WTC11 (cell line): ENCODE data around the gene RBM28. TPM values are rescaled to one million over a fixed set of nuclear protein-coding genes. Genes with fewer than 3 reads are reported as not detected.

Source experiments
- ATAC-seq: fragments of 200-7000 bp; cut with Tn5 transposase; 2 replicates; pipeline ENCODE4 v1.10.0; 2021; ENCODE audit warnings: mild to moderate bottlenecking, moderate library complexity
- CTCF ChIA-PET: fragments of 300-600 bp; sonication (Branson Sonifier 250); formaldehyde crosslinking; loops from one replicate; lab custom pipeline; 2021; ENCODE audit warnings: antibody characterized with exemption; lab: Charles Lee
- POLR2A ChIA-PET: fragments of 350-600 bp; sonication (Branson Sonifier 250); formaldehyde crosslinking; loops from one replicate; lab custom pipeline; 2021; ENCODE audit warnings: antibody characterized with exemption; lab: Charles Lee
- DNase-seq: peaks from one replicate; pipeline ENCODE4 v3.0.0; 2021; ENCODE audit warnings: low spot score
- H3K27ac Mint-ChIP-seq: 2 replicates; pipeline ENCODE4 v1.8.0; 2021; ENCODE audit warnings: mixed read lengths
- H3K27me3 Mint-ChIP-seq: 2 replicates; pipeline ENCODE4 v1.8.0; 2021; ENCODE audit warnings: low read depth, mild to moderate bottlenecking, moderate library complexity, mixed read lengths
- H3K36me3 Mint-ChIP-seq: 2 replicates; pipeline ENCODE4 v1.8.0; 2021; ENCODE audit warnings: mixed read lengths
- H3K4me1 Mint-ChIP-seq: 2 replicates; pipeline ENCODE4 v1.8.0; 2022; ENCODE audit warnings: mixed read lengths
- H3K4me3 Mint-ChIP-seq: 2 replicates; pipeline ENCODE4 v1.8.0; 2021; ENCODE audit warnings: mild to moderate bottlenecking, moderate library complexity, mixed read lengths
- H3K9me3 Mint-ChIP-seq: 2 replicates; pipeline ENCODE4 v1.8.0; 2021; ENCODE audit warnings: mixed read lengths
- CREB1 ChIP-seq: sonication (generic); formaldehyde crosslinking; IDR thresholded peaks from 2 replicates; pipeline ENCODE4 v1.8.0; 2023; ENCODE audit warnings: mild to moderate bottlenecking, missing genetic modification reagents
- EMX1 ChIP-seq: fragments of 250-450 bp; sonication (Bioruptor Pico); IDR thresholded peaks from 2 replicates; pipeline ENCODE4 v1.8.0; 2021; ENCODE audit warnings: mild to moderate bottlenecking
- FOXP4 ChIP-seq: sonication (generic); formaldehyde crosslinking; IDR thresholded peaks from 2 replicates; pipeline ENCODE4 v1.8.0; 2022; ENCODE audit warnings: mild to moderate bottlenecking, missing genetic modification reagents
- GABPB1 ChIP-seq: sonication (generic); formaldehyde crosslinking; IDR thresholded peaks from 2 replicates; pipeline ENCODE4 v1.8.1; 2023; ENCODE audit warnings: mild to moderate bottlenecking, missing genetic modification reagents
- GRHL2 ChIP-seq: fragments of 250-450 bp; sonication (Bioruptor Pico); IDR thresholded peaks from 2 replicates; pipeline ENCODE4 v1.8.0; 2022; ENCODE audit warnings: mild to moderate bottlenecking, moderate library complexity; ENCODE audit not compliant: insufficient replicate concordance, severe bottlenecking
- GTF2I ChIP-seq: fragments of 250-450 bp; sonication (Bioruptor Pico); conservative IDR thresholded peaks from 2 replicates; pipeline ENCODE4 v1.4.0; 2021; ENCODE audit warnings: mild to moderate bottlenecking
- JAZF1 ChIP-seq: fragments of 250-450 bp; sonication (Bioruptor Pico); IDR thresholded peaks from 2 replicates; pipeline ENCODE4 v1.9.0; 2021; ENCODE audit warnings: moderate library complexity, mild to moderate bottlenecking, inconsistent platforms
- NR1H2 ChIP-seq: sonication (generic); formaldehyde crosslinking; IDR thresholded peaks from 2 replicates; pipeline ENCODE4 v1.9.0; 2021; ENCODE audit warnings: mild to moderate bottlenecking, moderate library complexity, missing genetic modification reagents
- OVOL2 ChIP-seq: fragments of 250-450 bp; sonication (Bioruptor Pico); IDR thresholded peaks from 2 replicates; pipeline ENCODE4 v1.9.0; 2021; ENCODE audit warnings: mild to moderate bottlenecking, borderline replicate concordance
- RELA ChIP-seq: sonication (generic); formaldehyde crosslinking; IDR thresholded peaks from 2 replicates; pipeline ENCODE4 v1.8.1; 2022; ENCODE audit warnings: missing genetic modification reagents, mild to moderate bottlenecking, borderline replicate concordance
- SMAD3 ChIP-seq: sonication (generic); formaldehyde crosslinking; IDR thresholded peaks from 2 replicates; pipeline ENCODE4 v1.8.0; 2022; ENCODE audit warnings: missing genetic modification reagents, mild to moderate bottlenecking, borderline replicate concordance
- SOX15 ChIP-seq: fragments of 250-450 bp; sonication (Bioruptor Pico); IDR thresholded peaks from 2 replicates; pipeline ENCODE4 v1.9.0; 2021; ENCODE audit warnings: mild to moderate bottlenecking
- SP1 ChIP-seq: sonication (generic); formaldehyde crosslinking; conservative IDR thresholded peaks from 2 replicates; pipeline ENCODE4 v1.8.1; 2022; ENCODE audit warnings: missing genetic modification reagents
- TCF7 ChIP-seq: sonication (generic); formaldehyde crosslinking; IDR thresholded peaks from 2 replicates; pipeline ENCODE4 v1.8.0; 2022; ENCODE audit warnings: mild to moderate bottlenecking, low read depth, missing genetic modification reagents, moderate library complexity
- TEAD1 ChIP-seq: sonication (generic); formaldehyde crosslinking; IDR thresholded peaks from 2 replicates; pipeline ENCODE4 v1.8.0; 2022; ENCODE audit warnings: mild to moderate bottlenecking, missing genetic modification reagents
- ZMAT4 ChIP-seq: fragments of 250-450 bp; sonication (Bioruptor Pico); IDR thresholded peaks from 2 replicates; pipeline ENCODE4 v1.9.0; 2021; ENCODE audit warnings: mild to moderate bottlenecking
- ZNF138 ChIP-seq: sonication (generic); formaldehyde crosslinking; conservative IDR thresholded peaks from 2 replicates; pipeline ENCODE4 v1.8.1; 2022; ENCODE audit warnings: mild to moderate bottlenecking, moderate library complexity, missing genetic modification reagents
- ZNF219 ChIP-seq: sonication (generic); formaldehyde crosslinking; IDR thresholded peaks from 2 replicates; pipeline ENCODE4 v1.8.0; 2023; ENCODE audit warnings: missing genetic modification reagents, mild to moderate bottlenecking, borderline replicate concordance
- ZNF281 ChIP-seq: sonication (generic); formaldehyde crosslinking; IDR thresholded peaks from 2 replicates; pipeline ENCODE4 v1.8.0; 2023; ENCODE audit warnings: mild to moderate bottlenecking, missing genetic modification reagents
- ZNF396 ChIP-seq: fragments of 250-450 bp; sonication (Bioruptor Pico); IDR thresholded peaks from 2 replicates; pipeline ENCODE4 v1.8.0; 2021; ENCODE audit warnings: mild to moderate bottlenecking, moderate library complexity, borderline replicate concordance
- ZNF416 ChIP-seq: fragments of 250-450 bp; sonication (Bioruptor Pico); IDR thresholded peaks from 2 replicates; pipeline ENCODE4 v1.9.0; 2021; ENCODE audit warnings: mild to moderate bottlenecking, inconsistent platforms
- total RNA-seq: library from RNA; stranded (reverse); gene quantifications from 3 replicates; pipeline ENCODE4 v1.2.3, GENCODE V29; 2021
- TF ChIP-seq, protein P1 (sequence below): fragments of 250-450 bp; sonication (Bioruptor Pico); IDR thresholded peaks from 2 replicates; pipeline ENCODE4 v1.8.0; 2021; ENCODE audit warnings: mild to moderate bottlenecking
- TF ChIP-seq, protein P2 (sequence below): fragments of 250-450 bp; sonication (Bioruptor Pico); IDR thresholded peaks from 2 replicates; pipeline ENCODE4 v2.1.2; 2022; ENCODE audit warnings: mild to moderate bottlenecking, moderate library complexity
- TF ChIP-seq, protein P3 (sequence below): sonication (generic); formaldehyde crosslinking; IDR thresholded peaks from 2 replicates; pipeline ENCODE4 v1.8.0; 2022; ENCODE audit warnings: mild to moderate bottlenecking, missing genetic modification reagents
- TF ChIP-seq, protein P4 (sequence below): sonication (generic); formaldehyde crosslinking; IDR thresholded peaks from 2 replicates; pipeline ENCODE4 v1.8.1; 2023; ENCODE audit warnings: mild to moderate bottlenecking, moderate library complexity, missing genetic modification reagents

The RBM28 gene
- total RNA-seq, 1 experiment from 2014 or later = 66.1 TPM

DNA sequence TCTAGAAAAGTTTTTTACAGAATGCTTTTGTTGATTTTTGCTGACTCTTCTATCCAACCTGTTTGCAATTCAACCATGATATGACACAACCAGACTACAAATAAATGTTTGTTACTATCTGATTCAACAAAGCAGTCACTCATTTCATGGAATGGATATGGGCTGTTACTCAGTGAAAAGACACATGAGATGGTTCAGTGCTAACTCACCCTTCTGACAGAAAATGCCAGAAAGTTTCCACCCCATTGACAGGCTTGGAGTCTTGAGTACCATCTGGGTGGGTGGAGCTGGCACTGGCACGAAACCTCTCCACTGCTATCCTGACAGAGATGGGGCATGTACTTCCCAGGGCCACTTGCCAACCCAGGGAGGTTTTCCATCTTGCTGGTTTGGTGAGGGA, 39.5 kb downstream of the RBM28 start (continued):
- TF ChIP-seq ZNF416 (CRISPR knock-in tag) = no peak
- TF ChIP-seq, protein P1, sequence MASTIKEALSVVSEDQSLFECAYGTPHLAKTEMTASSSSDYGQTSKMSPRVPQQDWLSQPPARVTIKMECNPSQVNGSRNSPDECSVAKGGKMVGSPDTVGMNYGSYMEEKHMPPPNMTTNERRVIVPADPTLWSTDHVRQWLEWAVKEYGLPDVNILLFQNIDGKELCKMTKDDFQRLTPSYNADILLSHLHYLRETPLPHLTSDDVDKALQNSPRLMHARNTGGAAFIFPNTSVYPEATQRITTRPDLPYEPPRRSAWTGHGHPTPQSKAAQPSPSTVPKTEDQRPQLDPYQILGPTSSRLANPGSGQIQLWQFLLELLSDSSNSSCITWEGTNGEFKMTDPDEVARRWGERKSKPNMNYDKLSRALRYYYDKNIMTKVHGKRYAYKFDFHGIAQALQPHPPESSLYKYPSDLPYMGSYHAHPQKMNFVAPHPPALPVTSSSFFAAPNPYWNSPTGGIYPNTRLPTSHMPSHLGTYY (CRISPR knock-in tag) = no peak
- TF ChIP-seq TCF7 (CRISPR knock-in tag) = no peak
- TF ChIP-seq NR1H2 (CRISPR knock-in tag) = no peak
- TF ChIP-seq FOXP4 (CRISPR knock-in tag) = no peak
- no peak for TF ChIP-seq ZNF219 (CRISPR knock-in tag)
- TF ChIP-seq ZNF281 (CRISPR knock-in tag) = no peak
- TF ChIP-seq, protein P2, sequence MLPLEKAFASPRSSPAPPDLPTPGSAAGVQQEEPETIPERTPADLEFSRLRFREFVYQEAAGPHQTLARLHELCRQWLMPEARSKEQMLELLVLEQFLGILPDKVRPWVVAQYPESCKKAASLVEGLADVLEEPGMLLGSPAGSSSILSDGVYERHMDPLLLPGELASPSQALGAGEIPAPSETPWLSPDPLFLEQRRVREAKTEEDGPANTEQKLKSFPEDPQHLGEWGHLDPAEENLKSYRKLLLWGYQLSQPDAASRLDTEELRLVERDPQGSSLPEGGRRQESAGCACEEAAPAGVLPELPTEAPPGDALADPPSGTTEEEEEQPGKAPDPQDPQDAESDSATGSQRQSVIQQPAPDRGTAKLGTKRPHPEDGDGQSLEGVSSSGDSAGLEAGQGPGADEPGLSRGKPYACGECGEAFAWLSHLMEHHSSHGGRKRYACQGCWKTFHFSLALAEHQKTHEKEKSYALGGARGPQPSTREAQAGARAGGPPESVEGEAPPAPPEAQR (CRISPR knock-in tag) = no peak
- TF ChIP-seq, all 79 proteins: peak for 0

DNA sequence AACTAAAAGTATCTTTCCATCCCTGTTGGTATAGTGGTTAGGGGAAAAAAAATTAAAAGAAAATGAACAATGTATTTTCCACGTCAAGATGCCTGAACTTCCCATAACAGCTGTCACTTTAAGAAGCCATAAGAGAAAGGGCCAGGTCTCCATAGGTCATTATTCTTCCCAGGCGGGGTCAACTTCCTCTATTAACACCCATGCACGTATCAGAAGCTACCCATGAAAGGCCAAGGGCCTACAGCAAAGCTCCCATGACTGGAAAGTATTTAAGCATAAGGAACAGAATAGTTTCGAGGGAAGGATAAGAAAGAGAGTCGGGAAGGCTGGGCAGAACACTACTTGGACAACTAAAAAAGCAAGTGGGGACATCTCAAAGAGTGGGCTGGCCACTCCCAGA, 40.1 kb downstream of the RBM28 start:
- no peak overlapping the region for H3K4me3 Mint-ChIP-seq

GRCh38 chr7:128303133-128303532, 40.6 kb downstream of the RBM28 start:
- H3K27ac Mint-ChIP-seq = no peak overlapping the region
- H3K27me3 Mint-ChIP-seq = no peaks in the 10 kb centered on the region; the same call in 1 of the 2 replicates
- CTCF ChIA-PET = no interaction called here
- peaks cover 31% of the 10 kb centered on the region for H3K36me3 Mint-ChIP-seq
- DNase-seq (no peak), ATAC-seq (no peak)
- POLR2A ChIA-PET = interaction anchor here (1.7 kb wide), 1 partner anchor 9 kb away, joined by 3 read pairs; no protein-coding TSS in a partner anchor
- H3K4me3 Mint-ChIP-seq = no peak overlapping the region
- H3K4me1 Mint-ChIP-seq = peaks cover 32% of the 10 kb centered on the region
- H3K9me3 Mint-ChIP-seq = no peaks in the 10 kb centered on the region
- TF ChIP-seq ZMAT4 (CRISPR knock-in tag) (no peak), GTF2I (CRISPR knock-in tag) (no peak), EMX1 (CRISPR knock-in tag) (no peak), SP1 (no peak), ZNF138 (CRISPR knock-in tag) (no peak), RELA (CRISPR knock-in tag) (no peak), ZNF396 (CRISPR knock-in tag) (no peak), SOX15 (CRISPR knock-in tag) (no peak), SMAD3 (CRISPR knock-in tag) (no peak), GABPB1 (CRISPR knock-in tag) (no peak), JAZF1 (no peak)
- TF ChIP-seq, protein P3, sequence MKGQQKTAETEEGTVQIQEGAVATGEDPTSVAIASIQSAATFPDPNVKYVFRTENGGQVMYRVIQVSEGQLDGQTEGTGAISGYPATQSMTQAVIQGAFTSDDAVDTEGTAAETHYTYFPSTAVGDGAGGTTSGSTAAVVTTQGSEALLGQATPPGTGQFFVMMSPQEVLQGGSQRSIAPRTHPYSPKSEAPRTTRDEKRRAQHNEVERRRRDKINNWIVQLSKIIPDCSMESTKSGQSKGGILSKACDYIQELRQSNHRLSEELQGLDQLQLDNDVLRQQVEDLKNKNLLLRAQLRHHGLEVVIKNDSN (CRISPR knock-in tag) = no peak
- TF ChIP-seq, protein P4, sequence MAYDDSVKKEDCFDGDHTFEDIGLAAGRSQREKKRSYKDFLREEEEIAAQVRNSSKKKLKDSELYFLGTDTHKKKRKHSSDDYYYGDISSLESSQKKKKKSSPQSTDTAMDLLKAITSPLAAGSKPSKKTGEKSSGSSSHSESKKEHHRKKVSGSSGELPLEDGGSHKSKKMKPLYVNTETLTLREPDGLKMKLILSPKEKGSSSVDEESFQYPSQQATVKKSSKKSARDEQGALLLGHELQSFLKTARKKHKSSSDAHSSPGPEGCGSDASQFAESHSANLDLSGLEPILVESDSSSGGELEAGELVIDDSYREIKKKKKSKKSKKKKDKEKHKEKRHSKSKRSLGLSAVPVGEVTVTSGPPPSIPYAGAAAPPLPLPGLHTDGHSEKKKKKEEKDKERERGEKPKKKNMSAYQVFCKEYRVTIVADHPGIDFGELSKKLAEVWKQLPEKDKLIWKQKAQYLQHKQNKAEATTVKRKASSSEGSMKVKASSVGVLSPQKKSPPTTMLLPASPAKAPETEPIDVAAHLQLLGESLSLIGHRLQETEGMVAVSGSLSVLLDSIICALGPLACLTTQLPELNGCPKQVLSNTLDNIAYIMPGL (CRISPR knock-in tag) = no peak

More for the DNA sequence above, 40.1 kb downstream of the RBM28 start:
- DNase-seq (no peak), ATAC-seq (no peak)
- H3K9me3 Mint-ChIP-seq = no peaks in the 10 kb centered on the region
- H3K4me1 Mint-ChIP-seq = peaks cover 27% of the 10 kb centered on the region
- POLR2A ChIA-PET = no interaction called here
- TF ChIP-seq GABPB1 (CRISPR knock-in tag) (no peak), TEAD1 (CRISPR knock-in tag) (no peak), CREB1 (CRISPR knock-in tag) (no peak), OVOL2 (CRISPR knock-in tag) (no peak), GRHL2 (no peak), SMAD3 (CRISPR knock-in tag) (no peak)
- no peak overlapping the region for H3K27ac Mint-ChIP-seq
- CTCF ChIA-PET = no interaction called here
- no peaks in the 10 kb centered on the region; the same call in 1 of the 2 replicates for H3K27me3 Mint-ChIP-seq
- H3K36me3 Mint-ChIP-seq = peaks cover 34% of the 10 kb centered on the region
